K562 (cell line): Measurements from ENCODE around the gene NFKB2. TPM values are rescaled to one million over a fixed set of nuclear protein-coding genes. Genes with fewer than 3 reads are reported as not detected.
A peak's percentile ranks its signal among the peaks of the same experiment; 100 is the strongest.

ENCODE experiments used
- C11orf30 ChIP-seq: fragments of 450-650 bp; IDR thresholded peaks from 2 replicates; pipeline ENCODE4 v1.6.1; 2016; ENCODE audit warnings: low read depth, mild to moderate bottlenecking
- CHD2 ChIP-seq: IDR thresholded peaks from 2 replicates; pipeline ENCODE4 v1.6.1; 2011; ENCODE audit warnings: low read depth, low read length
- ELF1 ChIP-seq: fragments of 200-800 bp; sonication (Bioruptor generic); IDR thresholded peaks from 2 replicates; pipeline ENCODE4 v1.6.1; 2016; ENCODE audit warnings: missing genetic modification characterization, missing compliant biosample characterization
- ERF ChIP-seq: fragments of 450-650 bp; formaldehyde crosslinking; IDR thresholded peaks from 2 replicates; pipeline ENCODE4 v1.4.0; 2020; ENCODE audit warnings: mild to moderate bottlenecking, mixed read lengths
- JUND ChIP-seq, 2 experiments: IDR thresholded peaks; 2 replicates in 1 of 2; 3 replicates in 1 of 2; pipeline ENCODE4 v1.6.1; 2011; ENCODE audit warnings: borderline replicate concordance in 2 of 2, low read depth in 2 of 2, low read length in 2 of 2, improper control_type of control experiment in 1 of 2, missing biosample characterization in 1 of 2, missing genetic modification characterization in 1 of 2, missing genetic modification reagents in 1 of 2
- KDM5B ChIP-seq: fragments of 200-600 bp; sonication (generic); IDR thresholded peaks from 2 replicates; pipeline ENCODE4 v1.6.1; 2012; ENCODE audit warnings: low read depth, mild to moderate bottlenecking, moderate library complexity, low read length, control low read depth, inconsistent platforms; ENCODE audit not compliant: insufficient replicate concordance
- KLF13 ChIP-seq: fragments of 450-650 bp; IDR thresholded peaks from 2 replicates; pipeline ENCODE4 v1.6.1; 2016; ENCODE audit warnings: missing genetic modification characterization, low read depth, mild to moderate bottlenecking, missing compliant biosample characterization, moderate library complexity, borderline replicate concordance
- NBN ChIP-seq: fragments of 450-650 bp; IDR thresholded peaks from 2 replicates; pipeline ENCODE4 v1.6.1; 2016; ENCODE audit warnings: low read depth, mild to moderate bottlenecking
- NEUROD1 ChIP-seq: fragments of 150-350 bp; IDR thresholded peaks from 2 replicates; pipeline ENCODE4 v1.6.1; 2014; ENCODE audit warnings: borderline replicate concordance, low read length, low read depth; ENCODE audit not compliant: partially characterized antibody
- PHF8 ChIP-seq: fragments of 200-600 bp; sonication (generic); IDR thresholded peaks from 2 replicates; pipeline ENCODE4 v1.6.1; 2012; ENCODE audit warnings: mixed run types, mild to moderate bottlenecking, inconsistent platforms, low read length, moderate library complexity, borderline replicate concordance
- USF1 ChIP-seq: sonication (generic); formaldehyde crosslinking; IDR thresholded peaks from 2 replicates; pipeline ENCODE4 v1.9.0; 2022; ENCODE audit warnings: mild to moderate bottlenecking, missing genetic modification reagents
- polyA plus RNA-seq, 8 experiments: library from polyadenylated mRNA; depleted of rRNA in 4 of 8; stranded (reverse) in 5 of 8; unstranded in 3 of 8; fragments of >200 nt; fragmentation: Nextera tagmentation in 2 of 8; fragmentation: Illumina TruSeq in 1 of 8; extraction: Ambion mirVana in 2 of 8; extraction: Trizol in 1 of 8; gene quantifications; 2 replicates each; pipeline versions ENCODE4 v1.2.1 to v1.2.3, GENCODE V29; 2011 to 2014; ENCODE audit warnings: inconsistent platforms in 1 of 8, missing spikeins in 1 of 8
- total RNA-seq, 7 experiments: library from RNA; depleted of rRNA in 6 of 7; stranded (reverse); fragments of >200 nt in 6 of 7; fragmentation: Illumina TruSeq in 2 of 7; extraction: Trizol in 2 of 7; gene quantifications; 2 replicates each; pipeline versions ENCODE4 v1.2.1 to v1.2.3, GENCODE V29; 2011 to 2021; ENCODE audit warnings: low replicate concordance in 1 of 7
- TF ChIP-seq, protein P1 (sequence below): fragments of 450-650 bp; IDR thresholded peaks from 2 replicates; pipeline ENCODE4 v1.6.1; 2018; ENCODE audit not compliant: partially characterized antibody
- TF ChIP-seq, protein P2 (sequence below), 3 experiments: fragments of 200-800 bp in 1 of 3; fragments of 250-450 bp in 1 of 3; fragments of 450-650 bp in 1 of 3; sonication (Bioruptor Pico) in 1 of 3; sonication (Bioruptor generic) in 1 of 3; formaldehyde crosslinking in 1 of 3; IDR thresholded peaks; 2 replicates each; pipeline versions ENCODE4 v1.6.1 to v1.8.0; 2016 to 2022; ENCODE audit warnings: mild to moderate bottlenecking in 2 of 3, missing genetic modification characterization in 2 of 3, missing compliant biosample characterization in 1 of 3, moderate library complexity in 1 of 3
- TF ChIP-seq, protein P3 (sequence below), 2 experiments: fragments of 450-650 bp; IDR thresholded peaks; 2 replicates each; pipeline ENCODE4 v1.6.1; 2016

NFKB2 gene
- total and polyA plus RNA-seq, 9 of the 15 experiments (the other 6 are each of a cell fraction or from before 2014, with no cell fraction given) = 0.07 to 20.3 (median 7.9) TPM

DNA sequence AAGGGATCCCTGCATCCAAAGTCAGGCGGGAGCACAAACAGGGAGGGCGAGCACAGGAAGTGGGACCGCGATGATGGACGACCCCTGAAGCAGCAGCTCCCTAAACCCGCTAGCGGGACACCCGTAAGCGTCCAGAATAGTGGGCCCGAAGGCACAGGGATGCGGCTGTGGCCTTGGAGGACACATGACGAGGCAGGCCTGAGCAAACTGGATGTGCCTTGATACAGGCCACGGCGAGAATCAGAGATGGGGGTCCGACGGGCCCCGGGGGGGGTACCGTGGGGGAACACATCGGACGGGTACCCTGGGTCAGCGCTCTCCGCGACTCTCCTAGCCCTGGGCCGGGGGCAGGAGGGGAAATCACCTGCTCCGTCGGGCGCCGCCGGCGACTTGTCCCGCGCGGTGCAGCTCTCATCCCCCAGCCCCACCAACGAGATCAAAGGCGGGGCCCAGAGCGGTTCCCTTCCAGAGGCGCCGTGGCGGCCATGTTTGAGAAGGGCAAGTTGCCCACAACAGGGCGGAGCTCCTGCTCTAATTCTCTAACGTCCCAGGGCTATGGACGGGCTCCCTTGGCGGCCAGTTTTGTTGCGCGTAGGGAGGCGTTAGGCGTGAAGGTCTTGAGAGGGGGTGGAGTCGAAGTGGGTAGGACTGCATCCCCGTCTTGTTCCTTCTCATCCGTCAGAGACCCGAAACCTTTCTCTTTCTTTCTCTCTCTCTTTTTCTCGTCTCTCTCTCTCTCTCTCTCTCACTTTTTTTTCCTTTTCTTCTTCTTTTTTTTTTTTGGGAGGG lies 36.9 kb downstream of the NFKB2 start, which contains the start of gene CUEDC2 (continued):
- TF ChIP-seq, protein P1, sequence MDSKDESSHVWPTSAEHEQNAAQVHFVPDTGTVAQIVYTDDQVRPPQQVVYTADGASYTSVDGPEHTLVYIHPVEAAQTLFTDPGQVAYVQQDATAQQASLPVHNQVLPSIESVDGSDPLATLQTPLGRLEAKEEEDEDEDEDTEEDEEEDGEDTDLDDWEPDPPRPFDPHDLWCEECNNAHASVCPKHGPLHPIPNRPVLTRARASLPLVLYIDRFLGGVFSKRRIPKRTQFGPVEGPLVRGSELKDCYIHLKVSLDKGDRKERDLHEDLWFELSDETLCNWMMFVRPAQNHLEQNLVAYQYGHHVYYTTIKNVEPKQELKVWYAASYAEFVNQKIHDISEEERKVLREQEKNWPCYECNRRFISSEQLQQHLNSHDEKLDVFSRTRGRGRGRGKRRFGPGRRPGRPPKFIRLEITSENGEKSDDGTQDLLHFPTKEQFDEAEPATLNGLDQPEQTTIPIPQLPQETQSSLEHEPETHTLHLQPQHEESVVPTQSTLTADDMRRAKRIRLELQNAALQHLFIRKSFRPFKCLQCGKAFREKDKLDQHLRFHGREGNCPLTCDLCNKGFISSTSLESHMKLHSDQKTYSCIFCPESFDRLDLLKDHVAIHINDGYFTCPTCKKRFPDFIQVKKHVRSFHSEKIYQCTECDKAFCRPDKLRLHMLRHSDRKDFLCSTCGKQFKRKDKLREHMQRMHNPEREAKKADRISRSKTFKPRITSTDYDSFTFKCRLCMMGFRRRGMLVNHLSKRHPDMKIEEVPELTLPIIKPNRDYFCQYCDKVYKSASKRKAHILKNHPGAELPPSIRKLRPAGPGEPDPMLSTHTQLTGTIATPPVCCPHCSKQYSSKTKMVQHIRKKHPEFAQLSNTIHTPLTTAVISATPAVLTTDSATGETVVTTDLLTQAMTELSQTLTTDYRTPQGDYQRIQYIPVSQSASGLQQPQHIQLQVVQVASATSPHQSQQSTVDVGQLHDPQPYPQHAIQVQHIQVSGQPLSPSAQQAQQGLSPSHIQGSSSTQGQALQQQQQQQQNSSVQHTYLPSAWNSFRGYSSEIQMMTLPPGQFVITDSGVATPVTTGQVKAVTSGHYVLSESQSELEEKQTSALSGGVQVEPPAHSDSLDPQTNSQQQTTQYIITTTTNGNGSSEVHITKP = peak; percentile 70
- peak; percentile 75 for TF ChIP-seq CHD2
- peak; percentile 51; the same call in 1 of the 2 replicates for TF ChIP-seq KLF13 (tag)
- peak; percentile 75; the same call in 1 of the 2 replicates for TF ChIP-seq NBN
- 0 out of 2 replicates have a peak, but pooled peaks have one; percentile 13 for TF ChIP-seq USF1
- TF ChIP-seq KDM5B = peak; percentile 59
- no peak for TF ChIP-seq C11orf30
- TF ChIP-seq, protein P2, sequence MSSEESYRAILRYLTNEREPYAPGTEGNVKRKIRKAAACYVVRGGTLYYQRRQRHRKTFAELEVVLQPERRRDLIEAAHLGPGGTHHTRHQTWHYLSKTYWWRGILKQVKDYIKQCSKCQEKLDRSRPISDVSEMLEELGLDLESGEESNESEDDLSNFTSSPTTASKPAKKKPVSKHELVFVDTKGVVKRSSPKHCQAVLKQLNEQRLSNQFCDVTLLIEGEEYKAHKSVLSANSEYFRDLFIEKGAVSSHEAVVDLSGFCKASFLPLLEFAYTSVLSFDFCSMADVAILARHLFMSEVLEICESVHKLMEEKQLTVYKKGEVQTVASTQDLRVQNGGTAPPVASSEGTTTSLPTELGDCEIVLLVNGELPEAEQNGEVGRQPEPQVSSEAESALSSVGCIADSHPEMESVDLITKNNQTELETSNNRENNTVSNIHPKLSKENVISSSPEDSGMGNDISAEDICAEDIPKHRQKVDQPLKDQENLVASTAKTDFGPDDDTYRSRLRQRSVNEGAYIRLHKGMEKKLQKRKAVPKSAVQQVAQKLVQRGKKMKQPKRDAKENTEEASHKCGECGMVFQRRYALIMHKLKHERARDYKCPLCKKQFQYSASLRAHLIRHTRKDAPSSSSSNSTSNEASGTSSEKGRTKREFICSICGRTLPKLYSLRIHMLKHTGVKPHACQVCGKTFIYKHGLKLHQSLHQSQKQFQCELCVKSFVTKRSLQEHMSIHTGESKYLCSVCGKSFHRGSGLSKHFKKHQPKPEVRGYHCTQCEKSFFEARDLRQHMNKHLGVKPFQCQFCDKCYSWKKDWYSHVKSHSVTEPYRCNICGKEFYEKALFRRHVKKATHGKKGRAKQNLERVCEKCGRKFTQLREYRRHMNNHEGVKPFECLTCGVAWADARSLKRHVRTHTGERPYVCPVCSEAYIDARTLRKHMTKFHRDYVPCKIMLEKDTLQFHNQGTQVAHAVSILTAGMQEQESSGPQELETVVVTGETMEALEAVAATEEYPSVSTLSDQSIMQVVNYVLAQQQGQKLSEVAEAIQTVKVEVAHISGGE (CRISPR knock-in tag; IDR thresholded peaks at IDR 0.05) = peak in 1 of 3 experiments; percentile 87; a peak in 2 of 6 replicates
- TF ChIP-seq JUND (IDR thresholded peaks at IDR 0.05; ENCODE audit: borderline replicate concordance, low read depth, low read length) = peak; percentile 56; the same call in 1 of the 2 replicates
- TF ChIP-seq JUND (tag; IDR thresholded peaks at IDR 0.05; ENCODE audit: borderline replicate concordance, low read depth, low read length) = no peak; the same call in 2 of the 3 replicates
- 0 out of 2 replicates have a peak, but pooled peaks have one; percentile 18 for TF ChIP-seq ELF1 (tag)
- peak; percentile 69; the same call in 1 of the 2 replicates for TF ChIP-seq PHF8
- TF ChIP-seq, protein P3, sequence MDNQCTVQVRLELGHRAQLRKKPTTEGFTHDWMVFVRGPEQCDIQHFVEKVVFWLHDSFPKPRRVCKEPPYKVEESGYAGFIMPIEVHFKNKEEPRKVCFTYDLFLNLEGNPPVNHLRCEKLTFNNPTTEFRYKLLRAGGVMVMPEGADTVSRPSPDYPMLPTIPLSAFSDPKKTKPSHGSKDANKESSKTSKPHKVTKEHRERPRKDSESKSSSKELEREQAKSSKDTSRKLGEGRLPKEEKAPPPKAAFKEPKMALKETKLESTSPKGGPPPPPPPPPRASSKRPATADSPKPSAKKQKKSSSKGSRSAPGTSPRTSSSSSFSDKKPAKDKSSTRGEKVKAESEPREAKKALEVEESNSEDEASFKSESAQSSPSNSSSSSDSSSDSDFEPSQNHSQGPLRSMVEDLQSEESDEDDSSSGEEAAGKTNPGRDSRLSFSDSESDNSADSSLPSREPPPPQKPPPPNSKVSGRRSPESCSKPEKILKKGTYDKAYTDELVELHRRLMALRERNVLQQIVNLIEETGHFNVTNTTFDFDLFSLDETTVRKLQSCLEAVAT (IDR thresholded peaks at IDR 0.05) = peak; percentile 43 to 60; a peak in 3 of 4 replicates
- peak; percentile 27 for TF ChIP-seq NEUROD1
- no peak for TF ChIP-seq ERF (CRISPR knock-in tag)
